Kidney (tissue), 14 donors: ENCODE measurements around the gene PPP1R16B. TPM values are rescaled to one million over a fixed set of nuclear protein-coding genes. Genes with fewer than 3 reads are reported as not detected.

ENCODE experiments used
- DNase-seq, 5 donors: peaks; one replicate each; pipeline ENCODE4 v3.0.0-alpha.2; 2013 to 2020
- FAIRE-seq: peaks from 2 replicates; lab custom pipeline; 2012; peaks lifted over from hg19 to GRCh38; lab: Jason Lieb, UNC
- H3K27ac ChIP-seq, 2 donors: one replicate each; pipeline ENCODE4 v1.7.0; 2013; ENCODE audit warnings: low read depth in 2 of 2, low read length in 2 of 2, inconsistent platforms in 1 of 2
- H3K27me3 ChIP-seq: one replicate; pipeline ENCODE4 v1.7.1; 2013; ENCODE audit warnings: low read length, inconsistent platforms; ENCODE audit not compliant: control insufficient read depth, insufficient read depth
- H3K36me3 ChIP-seq, 3 donors: one replicate each; pipeline versions ENCODE4 v1.7.0 to v1.7.1; 2013; ENCODE audit warnings: low read length in 3 of 3, control low read depth in 1 of 3, inconsistent platforms in 1 of 3; ENCODE audit not compliant: insufficient read depth in 3 of 3, control insufficient read depth in 2 of 3
- H3K4me1 ChIP-seq, 3 donors: one replicate each; pipeline versions ENCODE4 v1.7.0 to v1.7.1; 2013; ENCODE audit warnings: low read length in 3 of 3, inconsistent platforms in 1 of 3, low read depth in 1 of 3; ENCODE audit not compliant: control insufficient read depth in 2 of 3, insufficient read depth in 2 of 3
- H3K4me3 ChIP-seq, 3 donors: one replicate each; pipeline versions ENCODE4 v1.7.0 to v1.8.1; 2013; ENCODE audit warnings: low read length in 3 of 3, control low read depth in 1 of 3, inconsistent platforms in 1 of 3
- H3K9ac ChIP-seq, 3 donors: one replicate each; pipeline versions ENCODE4 v1.7.0 to v1.7.1; 2013; ENCODE audit warnings: low read length in 3 of 3, control low read depth in 1 of 3, inconsistent platforms in 1 of 3
- H3K9me3 ChIP-seq, 3 donors: one replicate each; pipeline versions ENCODE4 v1.7.0 to v1.7.1; 2013; ENCODE audit warnings: low read length in 3 of 3, control low read depth in 1 of 3, inconsistent platforms in 1 of 3; ENCODE audit not compliant: control insufficient read depth in 2 of 3, insufficient read depth in 1 of 3
- intact Hi-C: fragments of 100-400 bp; cut with DNase I; formaldehyde crosslinking; loops from one replicate; pipeline ENCODE4 v1.11.1; 2022
- polyA plus RNA-seq: library from polyadenylated mRNA; stranded (reverse); fragments of 350-450 nt; fragmentation: Illumina TruSeq; extraction: RNeasy Lipid Tissue Mini Kit (QIAGEN cat#74804); gene quantifications from one replicate; pipeline ENCODE4 v1.2.3, GENCODE V29; 2014; ENCODE audit warnings: low read depth, low replicate concordance; ENCODE audit not compliant: insufficient read depth
- total RNA-seq: library from RNA; stranded (reverse); fragmentation: NEBNext Ultra II Directional; extraction: Animal tissue kit (Norgen Biotek cat#: 25700); gene quantifications from one replicate; pipeline ENCODE4 v1.2.1, GENCODE V29; 2021
- TF ChIP-seq, protein P1 (sequence below): IDR thresholded peaks from 3 replicates; pipeline ENCODE4 v1.5.1; 2012; ENCODE audit warnings: mild to moderate bottlenecking, moderate library complexity, borderline replicate concordance; ENCODE audit not compliant: insufficient read depth; ENCODE audit errors: extremely low read depth
- donor health status: control.
- donor health status: control.
- donor health status: control.
- donor health status: control.
- donor health status: control.
- donor health status: DM: yes; HTN: yes; CAD: no.
- donor health status: Normal renal cell carcinoma (clear cell type).

Gene PPP1R16B
- total and polyA plus RNA-seq, 2 donors from 2014 or later = 11.5 to 29.4 TPM

DNA sequence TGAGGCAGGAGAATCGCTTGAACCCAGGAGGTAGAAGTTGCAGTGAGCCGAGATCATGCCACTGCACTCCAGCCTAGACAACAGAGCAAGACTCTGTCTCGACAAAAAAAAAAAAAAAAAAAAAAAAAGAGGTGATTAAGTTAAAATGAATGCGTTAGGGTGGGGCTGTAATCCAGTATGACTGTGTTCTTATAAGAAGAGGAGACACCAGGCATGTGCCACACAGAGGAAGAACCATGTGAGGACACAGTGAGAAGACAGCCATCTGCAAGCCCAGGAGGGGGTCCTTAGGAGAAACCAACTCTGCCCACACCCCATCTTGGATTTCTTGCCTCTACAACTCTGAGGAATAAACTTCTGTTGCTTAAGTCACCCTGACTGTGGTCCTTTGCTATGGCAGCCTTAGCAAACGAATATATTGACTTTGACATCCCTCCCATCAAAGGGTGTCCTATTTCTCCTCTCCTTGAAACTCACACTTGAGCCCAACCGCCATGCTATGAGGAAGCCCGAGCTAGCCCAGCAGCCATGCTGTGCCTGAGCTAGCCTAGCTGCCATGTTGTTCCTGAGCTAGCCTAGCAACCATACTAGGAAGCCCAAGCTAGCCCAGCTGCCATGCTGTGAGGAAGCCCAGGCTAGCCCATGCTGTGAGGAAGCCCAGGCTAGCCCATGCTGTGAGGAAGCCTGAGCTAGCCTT is 15.8 kb upstream of the PPP1R16B start:
- intact Hi-C loops = no loop called here
- Histone ChIP-seq H3K9me3 (no peaks in the 10 kb centered on the region), H3K27ac (no peak overlapping the region), H3K27me3 (no peaks in the 10 kb centered on the region), H3K9ac (no peak overlapping the region), H3K4me1 (no peaks in the 10 kb centered on the region), H3K36me3 (no peaks in the 10 kb centered on the region), H3K4me3 (no peak overlapping the region)
- FAIRE-seq = no peak
- TF ChIP-seq, protein P1, sequence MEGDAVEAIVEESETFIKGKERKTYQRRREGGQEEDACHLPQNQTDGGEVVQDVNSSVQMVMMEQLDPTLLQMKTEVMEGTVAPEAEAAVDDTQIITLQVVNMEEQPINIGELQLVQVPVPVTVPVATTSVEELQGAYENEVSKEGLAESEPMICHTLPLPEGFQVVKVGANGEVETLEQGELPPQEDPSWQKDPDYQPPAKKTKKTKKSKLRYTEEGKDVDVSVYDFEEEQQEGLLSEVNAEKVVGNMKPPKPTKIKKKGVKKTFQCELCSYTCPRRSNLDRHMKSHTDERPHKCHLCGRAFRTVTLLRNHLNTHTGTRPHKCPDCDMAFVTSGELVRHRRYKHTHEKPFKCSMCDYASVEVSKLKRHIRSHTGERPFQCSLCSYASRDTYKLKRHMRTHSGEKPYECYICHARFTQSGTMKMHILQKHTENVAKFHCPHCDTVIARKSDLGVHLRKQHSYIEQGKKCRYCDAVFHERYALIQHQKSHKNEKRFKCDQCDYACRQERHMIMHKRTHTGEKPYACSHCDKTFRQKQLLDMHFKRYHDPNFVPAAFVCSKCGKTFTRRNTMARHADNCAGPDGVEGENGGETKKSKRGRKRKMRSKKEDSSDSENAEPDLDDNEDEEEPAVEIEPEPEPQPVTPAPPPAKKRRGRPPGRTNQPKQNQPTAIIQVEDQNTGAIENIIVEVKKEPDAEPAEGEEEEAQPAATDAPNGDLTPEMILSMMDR = no peak
- no peak for DNase-seq

- Histone ChIP-seq H3K9ac (no peak overlapping the region), H3K9me3 (no peaks in the 10 kb centered on the region), H3K4me1 (no peaks in the 10 kb centered on the region), H3K27me3 (no peaks in the 10 kb centered on the region), H3K4me3 (no peak overlapping the region), H3K36me3 (no peaks in the 10 kb centered on the region), H3K27ac (no peak overlapping the region)
- FAIRE-seq (no peak), DNase-seq (peak in 1 of 5 donors; percentile 56)
- TF ChIP-seq, protein P1 = peak; percentile 43
- intact Hi-C loops = no loop called here
Observed at GRCh38 chr20:38790200-38791053, 15.1 kb upstream of the PPP1R16B start.

DNA sequence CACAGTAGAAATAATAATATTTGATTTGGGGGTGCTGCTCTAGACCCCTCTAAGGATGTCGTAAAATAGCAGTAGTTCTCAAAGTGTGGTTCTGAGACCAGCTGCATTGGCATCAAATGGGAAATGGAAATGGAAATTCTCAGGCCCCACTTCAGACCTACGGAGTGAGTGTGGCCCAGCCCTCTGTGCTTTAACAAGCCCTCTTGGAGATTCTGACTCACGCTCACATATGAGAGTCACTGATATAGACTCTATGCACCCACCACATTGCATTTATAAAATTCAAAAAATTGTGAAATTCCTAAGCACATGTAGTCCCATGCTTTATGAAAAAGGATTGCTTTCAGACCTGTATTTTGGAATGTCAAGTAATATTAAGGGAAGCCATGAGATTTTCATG is 14.2 kb upstream of the PPP1R16B start:
- no peak overlapping the region for H3K4me3 ChIP-seq
- DNase-seq (no peak), FAIRE-seq (no peak)
- H3K27ac ChIP-seq = no peak overlapping the region
- H3K36me3 ChIP-seq = no peaks in the 10 kb centered on the region
- no peaks in the 10 kb centered on the region for H3K27me3 ChIP-seq
- no peaks in the 10 kb centered on the region for H3K4me1 ChIP-seq
- intact Hi-C loops = no loop called here
- no peaks in the 10 kb centered on the region for H3K9me3 ChIP-seq
- no peak overlapping the region for H3K9ac ChIP-seq
- TF ChIP-seq, protein P1 = no peak
